ENCODE data around the gene CYP46A1.

The CYP46A1 gene

DNA sequence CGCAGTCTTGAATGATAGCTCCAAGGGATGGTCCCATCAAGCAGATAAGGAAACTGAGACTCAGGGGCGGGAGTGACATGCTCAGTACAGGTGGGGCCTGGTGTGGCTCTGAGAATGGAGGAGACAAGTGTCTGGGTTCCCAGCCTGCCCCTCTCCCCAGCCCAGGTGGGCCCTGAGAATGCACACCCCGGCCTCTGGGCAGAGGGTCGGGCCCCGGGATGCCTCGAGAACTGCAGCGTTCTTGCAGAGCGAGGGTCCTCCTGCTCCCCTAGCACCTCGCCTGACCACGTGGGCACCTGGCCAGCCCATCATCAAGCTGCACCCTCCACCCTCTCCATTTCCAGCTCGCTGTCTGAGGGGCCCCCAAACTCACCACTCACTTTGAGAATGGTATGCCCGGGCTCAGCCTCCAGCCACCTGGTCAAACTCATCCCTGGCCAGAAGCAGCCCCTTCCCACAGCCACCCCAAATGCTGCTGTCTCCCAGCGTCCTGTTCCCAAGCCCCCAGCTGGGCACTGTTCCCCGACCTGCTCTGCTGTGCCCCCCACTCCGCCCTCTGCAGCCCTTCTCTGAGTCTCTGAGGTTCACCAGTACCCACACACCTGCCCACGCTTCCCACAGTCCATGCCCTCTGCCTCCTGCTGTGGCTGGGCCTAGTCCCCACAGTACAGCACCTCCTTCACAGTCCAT lies 44.3 kb downstream of the CYP46A1 start:
- no peak for DNase-seq (ENCODE audit: low read depth in 1 of 2, low spot score in 1 of 2)

DNA sequence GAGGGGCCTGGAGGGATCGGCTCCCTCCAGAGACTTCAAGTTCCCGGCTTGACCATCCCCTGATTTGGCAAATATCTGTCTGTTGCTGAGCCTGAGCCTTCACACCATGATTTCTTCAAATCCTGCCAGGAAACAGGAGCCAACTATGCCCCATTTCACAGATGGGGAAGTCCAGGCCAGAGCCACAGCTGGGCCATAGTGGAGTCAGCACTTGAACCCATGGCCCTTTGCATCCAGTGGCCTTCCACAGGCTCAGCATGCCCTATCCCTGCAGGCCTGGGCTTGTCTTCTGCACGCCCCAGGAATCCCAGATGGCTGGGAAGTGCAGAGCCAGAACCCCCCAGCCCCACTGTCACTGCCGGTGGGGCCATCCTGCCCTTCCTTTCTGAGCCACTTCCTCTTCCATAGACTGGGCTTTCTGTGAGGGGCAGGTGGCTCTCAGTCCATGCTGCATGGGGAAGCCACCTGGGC lies 44.9 kb downstream of the CYP46A1 start:
- DNase-seq (ENCODE audit: low read depth in 1 of 2, low spot score in 1 of 2): no peak

DNA sequence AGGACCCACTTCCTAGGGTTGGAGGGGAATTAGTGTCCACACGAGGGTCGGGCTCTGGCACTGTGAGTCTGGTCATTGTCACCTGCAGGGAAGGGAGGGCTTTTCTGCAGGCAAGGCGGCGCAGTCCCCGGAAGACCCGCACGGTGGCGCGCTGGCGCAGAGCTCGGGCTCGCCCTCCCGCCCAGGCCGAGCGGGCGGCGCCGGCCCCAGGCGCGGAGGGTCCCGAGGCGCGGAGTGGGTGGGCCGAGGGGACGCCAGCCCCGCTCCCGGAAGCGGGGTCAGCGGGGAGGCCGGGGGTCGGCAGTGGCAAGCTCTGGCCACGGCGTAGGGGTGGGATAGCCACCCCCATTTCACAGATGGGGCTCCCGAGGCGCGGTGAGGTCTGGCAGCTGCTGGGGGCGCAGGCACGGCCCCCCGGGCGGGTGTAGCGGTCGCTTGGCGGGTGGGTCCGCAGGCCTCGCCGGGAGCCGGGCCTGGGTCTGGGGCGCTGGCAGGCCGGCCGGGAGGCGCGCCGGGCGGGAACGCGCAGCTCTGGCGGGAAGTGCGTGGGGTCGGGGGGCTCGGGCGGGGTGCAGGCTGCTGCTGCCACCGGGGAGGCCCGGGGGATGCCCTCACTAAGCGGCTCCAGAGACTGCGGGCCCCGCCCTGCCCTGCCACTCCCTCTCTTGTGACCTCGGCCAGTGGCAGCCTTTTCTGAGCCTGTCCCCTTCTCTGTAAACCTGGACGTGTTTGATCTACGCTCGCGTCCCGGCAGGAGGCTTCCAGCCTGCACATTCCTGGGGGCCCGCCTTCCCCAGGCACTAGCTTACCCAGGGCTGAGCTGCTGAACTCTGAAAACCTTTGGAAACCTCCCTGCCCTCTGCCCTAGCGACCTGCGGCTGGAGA lies 46.1 kb downstream of the CYP46A1 start:
- peak; percentile 37 to 67 for DNase-seq (ENCODE audit: low read depth in 1 of 2, low spot score in 1 of 2)

DNA sequence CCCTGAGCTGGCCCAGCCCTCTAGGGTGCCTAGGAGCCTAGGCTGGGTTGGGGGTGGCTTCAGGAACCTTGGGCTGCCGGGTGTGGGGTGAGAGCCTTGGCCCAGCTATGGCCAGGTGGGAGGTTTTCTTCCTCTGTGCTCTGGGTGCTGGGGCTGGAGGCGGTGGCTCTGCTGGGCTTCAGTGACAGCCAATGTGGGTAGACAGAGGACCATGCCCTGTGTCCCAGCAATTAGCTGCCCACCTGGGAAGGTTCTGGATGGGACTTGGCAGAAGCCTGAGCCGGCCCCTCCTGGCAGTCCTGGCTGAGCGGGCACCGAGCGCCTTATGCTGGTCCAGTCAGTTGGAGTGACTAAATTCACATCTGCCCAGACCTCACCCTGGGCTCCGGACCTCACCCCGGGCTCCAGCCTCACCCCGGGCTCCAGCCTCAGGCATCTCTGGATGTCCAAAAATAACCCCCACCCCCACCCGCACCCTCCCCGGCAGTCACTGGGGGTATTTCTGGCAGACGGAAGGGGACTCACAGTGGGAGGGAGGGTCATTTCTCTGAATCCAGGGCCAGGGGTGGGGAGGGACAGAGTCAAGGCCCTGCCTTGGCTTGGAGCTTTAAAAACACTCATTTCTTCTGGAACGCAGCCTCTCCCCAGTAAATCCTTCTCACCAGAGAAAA lies 46.9 kb downstream of the CYP46A1 start:
- DNase-seq (ENCODE audit: low read depth in 1 of 2, low spot score in 1 of 2): no peak

DNA sequence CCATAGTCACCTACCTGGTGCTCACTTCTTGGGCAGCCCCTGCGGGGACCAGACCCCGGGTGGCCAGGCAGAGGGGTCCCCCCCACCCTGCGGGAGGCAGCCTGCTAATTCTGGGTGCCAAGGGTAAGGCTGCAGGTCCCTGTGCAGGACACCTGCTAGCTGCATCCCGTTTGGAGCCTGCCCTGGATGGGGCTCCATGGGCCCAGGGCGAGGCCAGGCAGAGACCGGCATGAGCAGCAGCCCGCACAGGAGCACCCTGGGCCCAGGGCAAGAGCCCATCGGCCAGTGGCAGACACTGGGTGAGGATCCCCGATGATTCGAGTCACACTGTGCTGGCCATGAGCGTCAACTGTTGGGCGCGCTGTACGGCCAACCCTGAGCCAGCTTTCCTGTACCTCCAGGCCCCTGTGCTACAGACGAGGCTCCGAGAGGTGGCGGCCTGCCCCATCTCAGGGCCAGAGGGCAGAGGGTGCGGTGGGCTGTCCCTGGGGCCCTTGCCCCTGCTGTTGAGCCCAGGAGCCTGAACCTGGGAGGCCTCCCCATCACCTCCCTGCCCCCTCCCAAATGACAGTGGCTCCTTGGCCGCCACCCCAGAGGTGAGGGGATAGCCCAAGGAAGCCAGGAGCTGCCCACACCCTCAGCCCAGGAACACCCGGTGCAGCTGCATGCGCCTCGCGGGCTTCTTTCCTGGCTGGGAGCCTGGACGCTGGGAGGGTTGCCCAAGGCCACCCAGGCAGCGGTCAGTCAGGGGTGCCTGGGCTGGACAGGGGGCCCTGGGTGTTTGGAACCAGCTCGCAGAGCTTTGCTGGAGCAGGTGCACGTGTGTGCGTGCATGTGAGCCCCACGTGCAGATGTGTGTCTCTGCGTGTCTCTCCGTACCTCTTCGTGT lies 47.7 kb downstream of the CYP46A1 start:
- no peak for DNase-seq (ENCODE audit: low read depth in 1 of 2, low spot score in 1 of 2)

DNA sequence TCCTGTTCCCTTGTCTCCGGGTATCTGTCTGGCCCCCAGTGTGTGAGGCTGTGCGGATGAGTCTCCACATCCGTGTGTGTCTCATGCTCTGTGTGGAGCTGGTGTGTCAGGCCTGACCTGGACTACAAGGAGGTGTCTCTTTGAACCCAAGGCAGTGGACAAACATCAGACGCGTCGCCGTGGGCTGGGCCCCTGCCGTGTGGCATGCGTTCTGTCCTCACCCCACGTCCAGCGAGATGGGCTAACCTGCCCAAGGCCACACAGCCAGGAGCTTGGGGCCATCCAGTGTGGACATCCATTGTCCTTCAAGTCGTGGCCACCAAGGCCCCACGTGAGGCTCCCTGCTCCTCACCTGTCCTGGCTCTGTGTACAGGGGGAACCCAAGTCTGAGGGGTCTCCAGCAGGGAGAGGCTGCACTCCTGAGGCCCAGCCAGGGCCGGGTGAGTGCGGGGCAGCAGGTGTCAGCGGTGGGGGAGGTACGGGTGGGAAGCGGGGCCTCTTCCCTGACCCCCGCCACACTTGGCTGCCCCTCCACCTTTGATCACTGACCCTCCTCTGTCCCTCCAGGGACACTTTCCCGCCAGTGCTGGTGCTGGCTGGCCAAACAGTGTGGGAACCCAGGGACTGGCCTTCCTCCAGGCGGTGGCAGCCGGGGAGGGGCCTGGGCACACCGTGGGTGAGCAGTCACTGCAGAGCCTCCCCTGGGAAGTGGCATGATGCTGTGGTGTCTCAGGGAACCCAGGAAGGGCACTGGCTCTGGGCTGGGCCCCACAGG lies 48.5 kb downstream of the CYP46A1 start:
- DNase-seq (ENCODE audit: low read depth in 1 of 2, low spot score in 1 of 2): no peak

DNA sequence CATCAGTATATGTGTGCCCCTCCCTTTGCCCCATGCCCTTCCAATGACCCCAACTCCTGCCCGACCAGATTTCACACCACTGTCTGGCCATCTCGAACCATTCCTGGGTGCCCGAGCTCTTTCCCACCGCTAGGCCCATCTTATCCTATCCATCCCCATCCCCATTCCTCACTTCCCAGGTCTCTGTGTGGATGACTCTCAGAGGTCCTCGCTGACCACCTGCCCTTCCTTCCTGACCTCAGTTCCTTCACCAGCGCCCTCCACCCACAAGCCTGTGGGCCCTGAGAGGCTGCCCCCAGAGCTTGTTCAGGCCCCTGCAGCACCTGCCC lies 49.1 kb downstream of the CYP46A1 start:
- DNase-seq (ENCODE audit: low read depth in 1 of 2, low spot score in 1 of 2): no peak

DNA sequence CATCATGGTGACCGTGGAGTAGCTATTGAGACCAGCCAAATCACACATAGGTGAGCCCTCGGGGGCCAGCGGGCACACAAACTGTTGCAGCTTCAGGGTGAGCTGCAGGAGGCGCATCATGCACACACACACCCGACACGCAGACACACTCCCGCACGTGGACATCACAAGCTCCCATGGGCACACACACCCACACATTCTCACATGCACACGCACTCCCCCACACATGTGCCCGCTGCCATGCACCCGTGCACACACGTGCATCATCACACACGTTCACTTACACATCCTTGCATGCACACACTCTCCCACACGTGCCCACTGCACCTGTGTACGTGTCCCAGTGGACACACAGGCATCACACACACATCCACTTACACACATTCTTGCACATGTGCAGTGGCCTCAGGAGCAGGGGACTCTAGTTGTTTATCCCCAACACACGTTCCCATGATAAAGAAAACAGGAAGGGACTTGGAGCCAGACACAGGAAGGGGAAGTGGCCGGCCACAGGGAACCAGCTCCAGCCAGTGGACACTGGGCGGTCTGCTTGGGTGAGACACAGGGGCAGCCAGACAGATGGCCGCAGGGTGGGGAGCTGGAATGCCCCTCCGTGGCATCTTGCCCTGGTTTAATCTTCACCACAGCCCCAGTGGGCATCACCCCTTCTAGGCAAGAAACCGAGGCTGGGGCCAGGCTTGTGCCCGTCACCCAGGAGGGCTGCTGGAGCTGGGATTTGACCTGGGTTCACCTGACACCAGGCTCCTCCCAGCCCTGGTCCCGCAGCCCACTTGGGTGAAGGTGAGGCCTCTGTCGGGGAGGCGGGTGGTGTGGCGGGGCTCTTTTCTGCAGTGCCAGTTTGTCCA lies 49.7 kb downstream of the CYP46A1 start:
- DNase-seq (ENCODE audit: low read depth in 1 of 2, low spot score in 1 of 2): no peak

DNA sequence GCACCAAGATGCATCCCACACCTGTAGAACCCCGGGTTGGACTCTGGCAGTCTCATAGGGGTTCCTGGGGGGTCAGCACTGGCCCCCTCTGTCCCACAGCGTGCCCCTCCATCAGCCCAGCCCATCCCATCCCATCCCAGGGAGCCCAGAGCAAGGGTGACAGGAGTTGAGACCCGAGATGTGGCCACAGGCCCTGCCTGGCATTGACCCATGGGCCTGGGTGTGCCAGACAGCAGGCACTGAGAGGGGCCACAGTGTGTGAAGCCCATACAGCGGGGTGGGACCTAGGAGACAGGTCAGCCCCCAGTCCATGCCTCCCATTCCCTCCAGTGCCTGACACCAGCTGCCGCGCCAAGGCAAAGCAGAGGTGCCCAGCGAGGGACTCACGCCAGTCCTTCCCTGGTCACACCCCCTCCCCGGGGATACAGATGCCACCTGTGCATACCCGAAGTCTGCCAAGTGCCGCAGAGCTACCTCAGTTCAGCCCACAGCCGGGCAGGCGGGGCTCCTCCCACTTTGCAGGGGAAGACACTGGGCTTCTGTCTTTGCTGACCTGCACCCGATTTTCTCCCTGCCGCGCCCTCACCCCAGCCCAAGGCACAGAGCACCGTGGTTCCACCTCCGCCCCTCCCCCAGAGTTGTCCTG lies 50.4 kb downstream of the CYP46A1 start:
- no peak for DNase-seq (ENCODE audit: low read depth in 1 of 2, low spot score in 1 of 2)

DNA sequence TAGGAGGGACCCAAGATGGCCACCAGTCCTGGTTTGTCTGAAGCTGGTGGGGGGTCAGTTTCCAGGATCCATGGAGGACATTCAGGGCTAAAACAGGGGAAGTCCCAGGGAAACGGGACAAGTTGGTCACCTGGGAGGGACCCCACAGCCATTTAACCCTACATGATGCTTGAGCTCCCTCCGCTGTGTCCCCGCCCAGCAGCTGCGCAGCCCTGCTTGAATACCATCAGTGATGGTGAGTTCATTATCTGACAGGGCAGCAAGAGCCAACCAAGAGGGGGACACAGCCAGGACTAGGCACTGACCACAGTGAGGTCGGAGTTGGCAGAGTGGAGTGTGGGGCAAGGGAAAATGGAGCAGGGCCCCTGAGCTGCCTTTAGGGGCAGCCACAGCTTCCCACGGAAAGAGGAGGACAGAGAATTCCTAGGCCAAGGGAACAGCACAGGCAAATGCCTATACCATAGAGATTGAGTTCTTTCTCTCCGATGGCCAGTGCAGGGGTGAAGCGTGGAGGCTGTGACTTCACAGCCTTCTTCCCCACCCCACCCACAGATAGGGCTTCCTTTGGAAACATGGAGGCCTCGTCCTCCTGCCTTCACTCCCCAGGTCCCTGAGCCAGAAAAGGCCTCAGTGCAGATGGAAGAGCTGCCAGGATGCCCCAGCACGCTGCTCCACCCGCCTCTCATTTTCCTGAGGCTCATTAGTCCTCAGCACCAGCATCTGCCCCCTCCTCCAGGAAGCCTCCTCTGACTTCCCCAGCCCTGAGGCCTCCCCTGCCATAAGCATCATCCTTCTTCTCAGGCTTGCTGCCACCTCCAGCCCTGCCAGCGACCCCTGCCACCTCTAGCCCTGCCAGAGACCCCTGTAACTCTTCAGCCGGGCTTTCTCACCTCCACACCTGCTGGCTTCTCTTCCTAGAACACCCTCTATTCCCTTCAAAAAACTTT lies 51.4 kb downstream of the CYP46A1 start:
- DNase-seq (ENCODE audit: low read depth in 1 of 2, low spot score in 1 of 2): no peak

DNA sequence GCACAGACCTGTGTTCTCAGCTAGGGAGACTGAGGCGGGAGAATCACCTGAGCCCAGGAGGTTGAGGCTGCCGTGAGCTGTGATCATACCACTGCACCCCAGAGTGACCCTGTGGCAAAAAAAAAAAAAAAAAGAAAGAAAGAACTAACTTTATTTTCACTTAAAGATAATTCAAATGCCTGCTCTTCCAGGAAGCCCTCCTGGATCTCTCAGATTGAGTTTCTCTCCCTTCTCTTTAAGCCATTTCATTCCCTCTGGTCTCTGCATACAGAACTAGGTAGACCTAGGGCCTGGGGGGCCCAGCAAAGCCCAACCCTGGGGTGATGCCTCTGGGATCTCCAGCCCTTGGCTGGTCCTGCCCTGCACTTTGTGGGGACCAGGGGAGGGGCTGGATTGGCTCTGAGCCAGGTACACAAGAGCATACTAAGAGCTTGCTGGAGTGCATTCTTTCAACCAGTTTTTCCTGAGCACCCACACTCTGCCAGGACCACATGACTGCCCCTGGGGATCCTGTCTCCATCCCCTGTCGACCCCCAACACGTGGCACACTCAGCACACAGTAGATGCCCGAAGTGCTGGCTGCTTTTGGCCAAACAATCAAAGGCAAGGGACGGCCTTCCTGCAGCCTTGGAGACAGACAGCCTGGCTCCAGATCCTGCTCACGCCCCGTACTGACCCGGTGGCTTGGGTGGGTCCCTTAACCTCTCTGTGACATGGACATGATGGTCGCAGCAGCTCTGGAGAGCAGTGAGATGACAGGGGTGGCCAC lies 52.7 kb downstream of the CYP46A1 start:
- no peak for DNase-seq (ENCODE audit: low read depth in 1 of 2, low spot score in 1 of 2)

DNA sequence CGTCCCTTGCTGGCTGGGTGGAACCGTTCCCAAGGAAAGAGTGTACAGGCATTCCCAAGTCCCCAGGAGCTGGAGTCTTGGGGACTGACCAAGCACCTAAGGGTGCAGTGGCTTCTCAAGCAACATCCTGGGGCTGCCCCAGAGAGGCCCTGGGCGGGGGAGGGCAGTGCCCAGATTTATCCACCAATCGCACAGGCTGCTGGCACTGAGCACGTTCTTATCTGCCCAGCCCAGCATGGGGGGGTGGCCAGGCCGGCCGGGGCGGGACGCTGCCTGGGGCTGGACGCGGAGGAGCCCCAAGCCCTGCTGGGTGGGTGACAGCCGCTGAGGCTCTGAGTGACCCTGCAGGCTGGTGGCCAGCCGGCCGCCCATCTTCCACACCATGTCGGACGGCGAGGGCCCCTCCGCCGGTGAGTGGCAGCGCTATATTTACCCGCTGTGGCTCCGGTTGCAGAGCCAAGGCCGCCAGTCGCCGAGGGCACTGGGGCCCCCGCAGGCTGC lies 53.4 kb downstream of the CYP46A1 start:
- no peak for DNase-seq (ENCODE audit: low read depth in 1 of 2, low spot score in 1 of 2)

DNA sequence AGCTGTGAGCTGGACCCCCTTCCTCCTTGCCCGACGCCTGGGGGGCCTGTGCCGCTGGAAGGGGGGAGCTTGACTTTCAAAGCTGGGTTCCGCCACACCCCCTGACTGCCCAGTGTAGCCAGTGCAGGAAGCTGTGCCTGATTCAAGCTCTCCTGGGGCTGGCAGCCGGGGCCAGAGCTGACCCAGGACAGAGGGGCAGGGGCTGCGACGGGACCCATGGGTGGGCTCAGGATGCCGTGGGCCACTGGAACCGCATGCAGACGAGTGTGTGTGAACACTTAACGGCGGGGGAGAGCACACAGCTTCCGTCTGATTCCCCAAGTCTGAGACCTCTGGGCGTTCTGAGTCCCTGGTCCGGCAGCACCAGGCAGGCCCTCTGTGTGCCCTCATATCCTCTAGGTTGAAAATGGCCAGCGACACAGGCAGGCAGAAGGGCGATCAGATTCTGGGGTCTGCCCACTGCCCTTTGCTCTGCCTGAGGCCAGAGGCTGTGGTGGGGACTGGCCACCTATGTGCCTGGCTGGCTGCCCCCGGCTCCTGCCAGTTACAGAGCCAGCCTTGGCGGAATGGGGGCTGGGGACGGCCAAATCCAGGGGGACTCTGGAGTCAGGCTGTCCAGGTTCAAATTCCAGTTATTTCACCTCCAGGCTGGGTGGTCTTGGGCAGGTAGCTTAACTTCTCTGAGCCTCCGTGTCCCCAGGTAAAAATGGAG lies 54.0 kb downstream of the CYP46A1 start:
- DNase-seq (ENCODE audit: low read depth in 1 of 2, low spot score in 1 of 2): no peak

DNA sequence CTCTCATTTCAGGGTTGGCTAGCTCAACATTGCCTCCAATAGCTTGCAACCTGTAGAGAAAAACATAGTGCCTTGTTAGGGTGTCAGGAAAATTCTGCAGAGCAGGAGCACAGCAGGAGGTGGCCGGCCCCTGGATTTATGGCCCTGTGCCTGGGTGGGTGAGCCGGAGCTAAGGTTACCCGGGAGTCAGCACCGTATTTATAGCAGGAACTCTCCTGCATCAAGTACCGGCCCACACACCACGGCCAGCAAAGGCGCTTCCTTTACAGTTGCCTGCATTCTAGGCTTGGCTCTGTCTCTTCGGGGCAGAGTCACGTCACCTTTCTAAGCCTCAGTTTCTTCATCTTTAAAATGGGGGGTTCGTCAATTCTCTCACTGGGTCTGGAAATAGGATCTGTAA lies 56.3 kb downstream of the CYP46A1 start:
- no peak for DNase-seq (ENCODE audit: low read depth in 1 of 2, low spot score in 1 of 2)

DNA sequence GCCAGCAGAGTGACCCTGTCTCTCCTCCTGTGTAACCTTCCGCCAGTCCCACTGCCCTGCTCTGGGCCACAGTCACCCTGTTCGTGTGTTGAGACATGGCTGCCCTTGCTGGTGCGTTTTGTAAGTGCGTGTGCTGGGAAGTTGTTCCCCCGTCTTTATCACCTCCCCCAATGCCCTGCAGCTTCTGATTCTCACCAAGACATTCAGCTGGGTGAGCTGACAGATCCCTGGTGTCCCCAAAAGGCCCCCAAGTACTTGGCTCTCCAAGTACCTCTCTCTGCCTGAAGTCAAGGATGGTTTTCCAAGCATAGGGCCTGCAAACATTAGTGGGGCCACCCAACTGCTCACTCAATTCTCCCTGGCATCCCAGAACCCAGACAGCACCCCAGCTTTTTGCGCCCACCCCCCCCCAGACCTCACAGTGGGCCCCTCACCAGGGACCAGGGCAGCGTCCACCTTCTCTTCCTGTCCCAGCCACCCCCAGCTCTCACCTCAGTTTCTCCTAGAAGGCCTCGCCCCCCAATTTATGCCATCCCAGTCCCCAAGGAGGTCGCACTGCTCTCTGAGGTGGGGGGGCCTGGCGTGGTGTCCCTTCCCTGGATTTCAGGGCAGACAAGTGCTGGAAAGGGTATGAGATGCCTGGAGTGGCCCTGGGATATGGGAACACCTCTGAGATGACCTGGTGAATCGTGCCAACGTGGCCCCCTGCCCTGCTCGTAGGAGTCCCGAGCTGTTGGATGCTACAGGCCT lies 57.3 kb downstream of the CYP46A1 start:
- no peak for DNase-seq (ENCODE audit: low read depth in 1 of 2, low spot score in 1 of 2)
